NCI-H2227 (cell line): ENCODE results near the gene VAV1.
A peak's percentile ranks its signal among the peaks of the same experiment; 100 is the strongest.
"Not testable (repeated sequence)": the region's sequence is repeated elsewhere in the genome, so short reads cannot be mapped to it uniquely, and the experiment has no call there.

Source experiments
- DNase-seq: peaks from one replicate; lab custom pipeline; 2025; ENCODE audit not compliant: unreplicated experiment; lab: John Stamatoyannopoulos, UW

VAV1 gene

DNA sequence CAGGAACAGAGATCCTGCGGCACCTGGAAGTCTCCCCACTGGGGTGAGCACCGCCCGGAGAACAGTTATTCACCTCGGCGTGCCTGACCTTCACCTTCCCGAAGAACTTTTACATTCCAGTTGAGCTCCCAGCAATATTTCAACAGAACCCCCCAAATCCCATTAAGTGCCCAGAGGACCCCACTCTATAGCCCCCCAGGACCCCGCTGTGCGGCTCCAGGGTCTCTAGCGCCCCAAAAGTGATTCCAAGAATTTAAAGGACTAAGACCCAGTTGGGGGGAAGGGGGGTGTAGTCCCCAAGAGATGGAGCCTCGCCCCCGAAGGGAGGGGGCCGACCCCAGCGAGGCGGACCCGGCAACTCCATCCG lies 35.6 kb upstream of the VAV1 start:
- no peak for DNase-seq

GRCh38 chr19:6737284-6737872 lies 35.1 kb upstream of the VAV1 start, which contains the start of gene GPR108:
Gene GPR108, minus strand, starts transcription at chr19:6737580. Its CDS starts 4 bp downstream, at chr19:6737576.
- peak; percentile 98 for DNase-seq

GRCh38 chr19:6737873-6738786 lies 34.4 kb upstream of the VAV1 start:
- DNase-seq, result peak; percentile 40

DNA sequence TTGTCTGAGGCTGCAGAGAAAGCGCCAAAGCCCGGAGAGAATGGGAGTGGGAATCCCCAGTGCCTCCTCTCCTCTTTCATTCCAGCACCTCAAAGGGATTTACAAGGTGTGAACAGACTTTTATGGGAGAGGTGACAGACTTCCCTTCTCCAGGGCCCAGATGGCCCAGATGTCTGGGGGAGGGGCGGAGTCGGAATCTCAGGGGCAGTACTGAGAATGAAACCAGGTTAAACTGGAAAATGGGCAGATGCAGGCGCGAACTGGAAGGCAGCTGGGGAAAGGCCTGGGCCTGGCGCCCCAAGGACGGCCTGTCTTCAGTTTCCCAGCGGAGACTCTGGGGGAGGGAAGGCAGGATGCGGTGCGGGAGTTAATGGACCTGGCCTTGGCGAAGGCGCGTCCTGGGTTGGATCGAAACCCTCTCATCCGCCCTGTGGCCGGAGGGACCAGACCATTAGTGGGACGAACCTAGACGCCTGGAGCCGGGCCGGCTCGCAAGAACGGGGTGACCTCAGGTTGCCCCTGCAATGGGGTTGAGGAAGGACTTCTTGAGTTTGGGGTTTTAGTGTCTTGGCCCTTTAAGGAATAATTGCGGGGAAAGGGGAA lies 33.6 kb upstream of the VAV1 start:
- no peak for DNase-seq

DNA sequence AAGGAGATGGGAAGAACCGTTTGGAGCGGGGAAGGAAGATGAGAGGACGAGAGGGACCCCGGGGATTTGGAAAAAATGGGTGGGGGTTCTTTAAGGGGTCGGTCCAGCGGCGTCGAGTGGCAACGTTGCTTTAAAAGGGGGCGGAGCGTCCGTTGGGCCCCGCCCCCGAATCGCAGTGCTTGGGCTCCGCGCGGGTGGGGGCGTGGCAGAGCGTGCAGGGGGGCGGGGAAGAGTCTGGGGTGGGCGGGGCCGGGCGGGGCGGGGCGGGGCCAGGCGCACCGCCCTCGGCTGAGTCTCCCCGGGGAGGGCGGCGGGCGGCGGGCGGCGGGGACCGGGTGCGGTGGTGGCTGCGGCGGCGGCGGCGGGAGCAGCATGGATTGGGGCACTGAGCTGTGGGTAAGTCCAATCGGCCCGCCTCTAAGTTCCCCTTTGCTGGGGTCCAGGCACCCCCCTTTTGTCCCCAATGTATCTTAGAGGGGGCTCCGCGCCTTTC lies 33.1 kb upstream of the VAV1 start, which contains the start of gene TRIP10:
Gene TRIP10 (plus strand): TSS at position 291 of the 493 bp plus-strand sequence. CDS start 82 bp downstream, at position 373.
- DNase-seq, result peak; percentile 80

DNA sequence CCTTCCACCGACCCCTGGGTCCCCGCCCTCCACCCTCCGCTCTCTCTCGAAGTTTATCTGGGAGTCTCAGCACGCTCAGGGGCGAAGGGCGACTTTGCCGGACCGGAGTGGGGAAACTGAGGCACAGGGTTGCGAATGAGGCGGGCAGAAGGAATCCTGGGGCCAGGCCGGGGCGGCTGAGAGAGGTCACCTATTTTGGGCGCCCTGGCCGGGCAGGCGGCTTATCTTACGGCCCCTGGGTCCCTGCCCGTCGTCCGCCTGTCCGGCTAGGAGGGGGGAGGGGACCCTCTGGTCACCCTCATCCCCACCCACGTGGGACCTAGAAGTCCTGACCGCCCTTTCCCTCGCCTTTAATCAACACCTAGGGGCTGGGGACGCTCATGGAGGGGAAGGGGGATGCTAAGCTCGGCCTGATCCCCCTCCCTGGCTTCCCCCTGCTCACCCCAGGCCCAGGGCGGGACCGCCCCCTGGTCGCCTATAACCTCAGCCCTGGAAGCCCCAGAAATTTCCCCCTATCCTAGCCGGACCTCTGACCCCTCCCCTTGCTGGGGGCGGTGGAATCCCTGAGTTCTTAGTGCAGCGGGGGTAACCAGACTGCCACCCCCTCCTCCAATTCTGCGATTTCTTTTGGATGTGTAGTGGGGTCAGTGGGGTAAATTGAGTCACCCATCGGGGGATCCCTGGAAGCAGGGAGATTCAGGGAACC lies 32.5 kb upstream of the VAV1 start:
- DNase-seq, result peak; percentile 52

DNA sequence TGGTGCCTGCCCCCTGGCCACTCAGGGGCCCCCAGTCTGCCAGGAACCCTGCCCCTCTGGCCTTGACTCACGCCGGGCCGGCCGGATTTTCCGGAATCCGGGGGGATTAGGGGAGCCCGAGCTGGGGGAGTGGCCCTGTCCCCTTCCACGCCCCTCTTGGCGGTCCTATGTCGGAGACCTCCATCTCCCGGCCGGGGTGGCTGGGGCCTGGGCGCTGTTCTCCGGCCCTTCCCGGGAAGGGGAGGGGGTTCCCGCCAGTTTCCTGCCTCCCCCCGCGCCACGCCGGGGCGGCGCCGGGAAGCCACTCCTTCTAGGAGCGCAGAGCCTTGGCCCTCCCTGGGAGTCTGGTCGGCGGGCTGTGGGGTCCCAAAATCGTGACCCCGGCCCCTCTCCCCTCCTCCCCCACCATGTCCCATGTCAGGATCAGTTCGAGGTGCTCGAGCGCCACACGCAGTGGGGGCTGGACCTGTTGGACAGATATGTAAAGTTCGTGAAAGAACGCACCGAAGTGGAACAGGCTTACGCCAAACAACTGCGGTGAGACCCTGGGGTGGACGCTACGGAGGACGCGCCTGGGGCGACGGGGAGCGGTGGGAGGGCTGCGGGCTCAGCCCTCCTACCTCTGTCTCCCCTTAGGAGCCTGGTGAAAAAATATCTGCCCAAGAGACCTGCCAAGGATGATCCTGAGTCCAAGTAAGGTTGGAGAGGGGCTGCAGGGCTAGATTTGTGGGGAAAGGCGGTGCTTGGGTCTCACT lies 31.7 kb upstream of the VAV1 start:
- peak; percentile 38 for DNase-seq

- no peak for DNase-seq
Measured at GRCh38 chr19:6743066-6743465, 29.4 kb upstream of the VAV1 start.

DNA sequence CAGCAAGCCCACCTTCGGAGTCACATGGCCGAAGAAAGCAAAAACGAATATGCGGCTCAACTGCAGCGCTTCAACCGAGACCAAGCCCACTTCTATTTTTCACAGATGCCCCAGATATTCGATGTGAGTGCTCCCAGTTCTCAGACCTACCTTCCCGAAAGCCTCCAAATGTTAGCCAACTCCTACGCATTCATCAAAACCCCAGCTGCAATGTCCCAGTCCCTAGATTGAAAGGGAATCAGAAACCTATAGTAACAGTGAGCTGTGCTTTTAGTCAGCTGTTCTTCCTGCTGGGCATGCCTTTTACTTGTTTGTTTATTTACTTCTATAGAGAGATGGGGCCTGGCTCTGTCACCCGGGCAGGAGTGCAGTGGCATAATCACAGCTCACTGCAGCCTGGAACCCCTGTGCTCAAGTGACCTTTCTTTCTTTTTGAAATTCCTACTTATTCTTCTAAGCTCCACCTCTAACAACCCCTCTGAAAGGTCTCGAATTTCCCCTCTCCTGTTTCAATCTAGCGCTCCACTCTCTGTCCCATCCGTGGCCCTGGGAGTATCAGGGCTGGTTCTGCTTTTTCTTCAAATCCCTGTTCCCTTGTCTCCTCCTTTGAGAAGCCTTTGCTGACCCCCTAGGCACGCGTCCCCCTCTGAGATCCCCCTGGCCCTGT lies 28.7 kb upstream of the VAV1 start:
- DNase-seq, result no peak

GRCh38 chr19:6744381-6745301 lies 27.9 kb upstream of the VAV1 start:
- peak; percentile 35 for DNase-seq

- DNase-seq, result no peak
Measured at GRCh38 chr19:6745965-6746364, 26.5 kb upstream of the VAV1 start.

DNA sequence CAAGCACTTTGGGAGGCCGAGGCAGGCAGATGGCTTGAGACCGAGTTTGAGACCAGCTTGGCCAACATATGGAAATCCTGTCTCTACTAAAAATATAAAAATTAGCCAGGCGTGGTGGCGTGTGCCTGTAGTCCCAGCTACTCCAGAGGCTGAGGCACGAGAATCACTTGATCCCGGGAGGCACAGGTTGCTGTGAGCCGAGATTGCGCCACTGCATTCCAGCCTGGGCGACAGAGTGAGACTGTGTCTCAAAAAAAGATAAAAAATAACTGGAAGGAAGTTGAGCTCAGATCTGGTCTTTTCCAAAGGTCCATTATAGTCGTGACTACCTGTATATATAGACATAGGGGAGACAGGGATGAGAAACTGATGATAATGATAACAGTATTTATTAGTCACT lies 24.0 kb upstream of the VAV1 start:
- DNase-seq, result not testable (repeated sequence)

DNA sequence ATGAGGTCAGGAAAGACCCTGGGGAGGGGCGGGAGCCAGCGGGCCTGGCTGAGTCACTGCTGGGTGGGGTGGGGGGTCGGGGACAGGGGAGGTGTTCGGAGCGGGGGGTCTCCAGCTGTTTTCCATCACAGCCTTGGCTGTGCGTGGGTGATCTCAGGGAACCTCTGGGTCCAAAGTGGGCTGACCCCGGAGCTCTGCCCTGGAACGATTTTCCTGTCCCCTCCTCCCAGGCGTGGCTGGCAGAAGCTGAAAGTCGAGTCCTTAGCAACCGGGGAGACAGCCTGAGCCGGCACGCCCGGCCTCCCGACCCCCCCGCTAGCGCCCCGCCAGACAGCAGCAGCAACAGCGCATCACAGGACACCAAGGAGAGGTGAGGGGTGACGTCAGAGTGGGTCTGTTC lies 22.4 kb upstream of the VAV1 start:
- no peak for DNase-seq

DNA sequence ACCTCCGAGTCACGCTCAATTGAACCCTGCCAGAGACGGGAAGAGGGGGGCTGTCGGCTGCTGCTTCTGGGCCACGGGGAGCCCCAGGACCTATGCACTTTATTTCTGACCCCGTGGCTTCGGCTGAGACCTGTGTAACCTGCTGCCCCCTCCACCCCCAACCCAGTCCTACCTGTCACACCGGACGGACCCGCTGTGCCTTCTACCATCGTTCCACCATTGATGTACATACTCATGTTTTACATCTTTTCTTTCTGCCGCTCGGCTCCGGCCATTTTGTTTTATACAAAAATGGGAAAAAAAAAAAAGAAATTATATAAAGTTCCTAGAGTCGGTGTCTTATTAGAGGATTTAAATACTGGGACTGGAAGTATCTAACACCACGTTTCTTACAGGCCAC lies 21.3 kb upstream of the VAV1 start:
- no peak for DNase-seq

GRCh38 chr19:6752256-6753177 lies 20.0 kb upstream of the VAV1 start:
- no peak for DNase-seq

DNA sequence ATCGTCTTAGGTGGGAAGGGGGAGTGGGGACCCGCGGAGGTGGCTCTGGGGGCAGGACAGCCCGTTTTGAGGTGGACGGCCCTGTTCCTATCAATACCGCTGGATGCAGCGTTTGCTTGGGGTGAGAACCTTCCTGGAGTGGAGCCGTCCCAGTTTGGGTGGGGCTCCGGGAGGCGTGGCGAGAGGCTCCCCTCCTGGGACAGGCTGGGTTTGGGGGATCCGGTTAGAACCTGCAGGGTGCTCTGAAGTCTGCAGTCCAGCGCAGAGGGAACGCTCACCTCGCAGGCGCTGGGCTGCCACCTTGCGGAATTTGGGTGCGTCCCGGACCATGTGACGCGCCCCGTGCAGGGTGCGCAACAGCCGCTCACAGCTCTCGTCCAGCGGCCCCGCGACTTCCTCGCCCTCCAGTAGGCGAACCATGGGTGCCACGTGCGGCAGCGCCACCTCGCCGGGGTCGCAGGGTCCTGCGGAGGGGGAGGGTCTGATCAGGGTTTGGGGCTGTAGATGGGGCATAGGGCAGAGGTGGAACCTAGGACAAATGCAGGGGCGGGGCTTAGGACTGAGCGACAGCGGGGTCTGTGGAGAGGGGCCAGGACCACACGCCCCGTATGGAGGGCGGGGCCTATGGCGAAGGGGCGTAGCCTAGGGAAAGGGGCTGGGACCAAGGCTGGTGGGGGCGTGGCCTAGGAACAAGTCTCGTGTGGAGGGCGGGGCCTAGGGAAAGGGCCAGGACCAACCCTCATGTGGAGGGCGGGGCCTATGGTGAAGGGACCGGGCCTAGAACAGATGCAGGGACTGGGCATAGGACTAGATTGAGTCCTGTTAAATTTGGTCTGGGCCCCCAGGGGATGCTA lies 19.1 kb upstream of the VAV1 start:
- no peak for DNase-seq

GRCh38 chr19:6754136-6754535 lies 18.4 kb upstream of the VAV1 start:
- DNase-seq, result no peak
